ENCODE data around the gene CTSZ.
A peak's percentile ranks its signal among the peaks of the same experiment; 100 is the strongest.
"Not testable (repeated sequence)": the region's sequence is repeated elsewhere in the genome, so short reads cannot be mapped to it uniquely, and the experiment has no call there.

Gene CTSZ

DNA sequence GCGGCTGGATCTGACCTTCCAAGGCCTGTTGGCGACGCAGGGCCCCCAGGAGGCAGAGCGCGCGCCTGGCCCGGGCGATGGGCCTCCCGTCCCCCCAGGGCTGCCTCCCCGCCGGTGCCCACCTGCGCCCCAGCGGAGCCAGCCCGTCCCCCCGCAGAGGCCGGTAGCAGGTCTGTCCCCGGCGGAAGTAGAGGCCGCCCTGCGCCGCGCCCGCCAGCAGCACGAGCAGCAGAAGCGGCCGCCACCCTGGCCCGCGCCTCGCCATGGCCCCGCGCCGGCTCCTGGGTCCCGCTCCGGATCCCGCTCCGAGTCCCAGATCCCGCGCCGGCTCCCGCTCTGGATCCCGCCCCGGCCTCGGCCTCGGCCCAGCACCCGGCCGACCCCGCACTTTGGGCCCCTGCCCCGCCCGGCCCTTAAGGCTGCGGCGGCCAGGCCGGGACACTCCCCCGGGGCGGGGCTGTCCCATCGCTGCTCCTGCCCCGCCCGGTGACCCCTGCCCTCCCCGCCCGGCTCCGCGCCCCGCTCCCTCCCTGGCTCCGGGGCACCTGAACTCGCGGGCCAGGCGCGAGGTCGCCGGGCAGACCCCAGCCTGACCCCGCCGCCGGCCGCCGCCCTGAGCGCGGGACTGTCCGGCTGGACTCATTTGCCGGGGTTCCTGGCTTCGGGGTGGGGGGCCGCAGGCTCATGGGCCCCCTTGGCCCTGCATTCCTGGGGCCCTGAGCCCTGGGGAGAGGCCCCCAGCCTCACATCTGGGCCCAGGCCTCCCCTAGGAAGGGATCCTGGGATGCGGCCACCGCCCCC is at the start of gene CTSZ:
Gene CTSZ, minus strand, starts transcription at position 391 of the 801 bp plus-strand sequence. Its CDS starts 126 bp downstream, at position 265.
- H3K4me1 Mint-ChIP-seq, result peaks cover 69% of the 10 kb centered on the region
- H3K36me3 Mint-ChIP-seq, result peaks cover 46% of the 10 kb centered on the region
- H3K27me3 Mint-ChIP-seq, result no peaks in the 10 kb centered on the region
- H3K4me3 Mint-ChIP-seq, result peak within 1 kb of the TSS; percentile 87
- H3K9me3 Mint-ChIP-seq, result no peaks in the 10 kb centered on the region
- H3K27ac Mint-ChIP-seq, result peak within 1 kb of the TSS; percentile 96
- peak; percentile 64 for ATAC-seq

DNA sequence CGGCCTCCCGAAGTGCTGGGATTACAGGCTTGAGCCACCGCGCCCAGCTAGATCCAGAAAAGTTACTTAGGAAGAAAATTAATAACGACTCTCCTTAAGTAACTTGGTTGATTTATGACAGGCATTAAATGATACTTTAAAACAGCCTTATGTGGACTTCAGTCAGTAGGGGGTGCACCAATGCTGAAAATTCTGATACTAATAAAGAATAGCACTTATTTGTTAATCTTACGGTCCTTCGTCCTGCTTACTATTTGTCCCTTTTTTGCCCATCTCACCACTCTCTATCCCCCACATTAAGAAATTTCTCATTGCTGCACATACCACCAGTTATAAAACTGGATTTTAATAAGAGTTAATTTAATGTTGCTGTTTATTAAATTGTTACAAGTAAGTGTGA is 48.2 kb upstream of the CTSZ start:
- H3K4me3 Mint-ChIP-seq, result no peak overlapping the region
- no peaks in the 10 kb centered on the region for H3K9me3 Mint-ChIP-seq
- H3K27me3 Mint-ChIP-seq, result peaks cover 15% of the 10 kb centered on the region
- ATAC-seq, result no peak
- no peak overlapping the region for H3K27ac Mint-ChIP-seq
- H3K4me1 Mint-ChIP-seq, result peaks cover 5% of the 10 kb centered on the region
- no peaks in the 10 kb centered on the region for H3K36me3 Mint-ChIP-seq

DNA sequence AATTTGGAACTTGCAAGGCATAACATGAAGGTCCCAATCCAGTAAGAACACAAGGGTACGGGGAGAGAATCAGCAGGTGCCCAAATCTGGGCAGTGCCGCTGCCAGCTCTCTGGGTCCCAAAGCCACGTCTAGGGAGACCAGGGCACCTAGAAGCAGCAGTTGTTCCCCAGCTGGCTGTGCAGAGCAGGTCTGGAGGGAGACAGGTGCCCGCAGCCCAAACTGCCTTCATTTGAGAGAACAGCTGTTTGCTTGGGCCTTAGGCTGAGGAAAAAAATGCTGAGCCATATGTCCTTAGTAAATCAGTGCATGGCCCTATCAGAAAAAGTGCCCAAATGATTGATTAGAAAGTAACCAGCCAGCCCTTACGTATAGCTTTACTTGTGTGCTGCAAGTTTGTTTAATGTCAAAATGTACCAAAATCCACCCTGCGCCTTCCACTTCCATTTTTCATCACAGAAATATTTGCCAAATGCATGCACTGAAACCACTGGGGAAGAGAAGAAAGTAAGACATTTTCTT is 44.7 kb upstream of the CTSZ start:
- no peak for ATAC-seq
- Mint-ChIP-seq H3K27ac (no peak overlapping the region), H3K9me3 (no peaks in the 10 kb centered on the region), H3K4me1 (peaks cover 10% of the 10 kb centered on the region), H3K27me3 (peaks cover 28% of the 10 kb centered on the region), H3K4me3 (no peak overlapping the region), H3K36me3 (no peaks in the 10 kb centered on the region)

DNA sequence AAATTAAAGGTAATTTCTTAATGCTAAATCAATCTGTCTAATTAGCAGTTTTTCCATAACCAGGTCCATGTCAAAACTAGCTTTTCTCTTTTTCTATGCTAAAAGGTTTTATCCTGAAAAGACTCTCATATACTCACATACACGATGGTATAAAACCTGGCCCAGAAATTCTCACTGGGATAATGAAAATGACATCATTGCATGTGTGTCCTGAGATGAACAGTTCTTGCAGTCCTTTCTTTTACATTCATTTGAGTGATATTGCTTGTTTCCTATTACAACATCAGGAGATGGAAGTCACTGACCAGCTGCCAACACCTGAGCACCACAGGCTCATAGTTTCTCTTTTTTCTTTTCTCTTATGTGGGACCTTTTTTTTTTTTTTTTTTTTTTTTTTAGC is 43.4 kb upstream of the CTSZ start:
- Mint-ChIP-seq H3K36me3 (no peaks in the 10 kb centered on the region), H3K4me3 (no peak overlapping the region), H3K9me3 (no peaks in the 10 kb centered on the region), H3K27me3 (peaks cover 28% of the 10 kb centered on the region), H3K27ac (no peak overlapping the region), H3K4me1 (peaks cover 8% of the 10 kb centered on the region)
- no peak for ATAC-seq

DNA sequence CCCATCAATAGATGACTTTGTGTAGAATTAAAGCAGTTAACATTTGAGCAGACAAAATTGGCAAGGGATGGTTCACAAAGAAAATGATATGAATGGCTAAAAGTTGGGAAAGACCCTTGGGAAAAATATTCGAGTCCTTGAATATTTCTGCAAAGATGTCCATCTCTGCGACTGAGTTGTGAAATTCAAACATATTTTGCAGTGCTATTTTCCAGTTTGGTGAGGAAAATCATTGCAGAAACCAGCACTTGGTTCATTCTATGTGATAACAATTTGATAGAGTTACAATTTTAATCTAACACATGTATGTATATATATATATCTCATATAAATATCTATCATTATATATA is 41.6 kb upstream of the CTSZ start:
- H3K4me1 Mint-ChIP-seq, result peaks cover 13% of the 10 kb centered on the region
- no peaks in the 10 kb centered on the region for H3K36me3 Mint-ChIP-seq
- no peaks in the 10 kb centered on the region for H3K9me3 Mint-ChIP-seq
- no peak overlapping the region for H3K27ac Mint-ChIP-seq
- H3K27me3 Mint-ChIP-seq, result peaks cover 28% of the 10 kb centered on the region
- no peak for ATAC-seq
- H3K4me3 Mint-ChIP-seq, result no peak overlapping the region

DNA sequence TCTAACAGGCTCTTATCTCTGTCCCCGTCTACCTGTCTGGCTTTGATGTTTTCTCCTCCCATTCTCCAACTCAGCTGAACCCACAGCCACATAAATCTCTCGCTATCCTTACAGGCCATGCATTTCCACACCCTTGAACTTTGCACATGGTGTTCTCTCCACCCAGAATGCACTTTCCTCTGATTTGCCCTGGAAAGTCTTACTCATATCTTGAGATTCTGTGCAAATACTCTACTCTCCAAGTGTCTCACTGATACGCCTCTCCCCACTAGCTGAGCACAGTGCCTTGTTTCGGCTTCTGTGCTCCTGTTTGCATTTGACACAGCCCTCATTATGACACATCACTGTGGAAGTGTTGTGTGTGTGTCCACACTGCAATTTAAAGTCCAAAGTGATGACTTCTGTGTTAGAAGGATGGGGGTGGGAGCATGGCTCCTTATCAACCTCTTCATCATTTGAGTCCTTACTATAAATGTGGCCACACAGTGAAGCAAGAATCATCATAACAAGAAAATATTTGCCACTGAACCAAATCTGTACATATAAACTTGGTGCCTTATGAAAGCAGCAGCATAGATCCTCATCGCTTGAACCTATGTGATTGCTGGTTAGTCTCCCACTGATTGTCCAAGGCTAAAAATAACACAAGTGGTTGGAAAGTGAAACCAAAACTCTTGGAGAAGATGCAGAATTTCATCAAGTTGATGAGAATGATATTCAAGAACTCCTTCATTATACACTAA is 41.1 kb upstream of the CTSZ start:
- Mint-ChIP-seq H3K27me3 (peaks cover 28% of the 10 kb centered on the region), H3K9me3 (no peaks in the 10 kb centered on the region), H3K27ac (no peak overlapping the region), H3K4me1 (peaks cover 18% of the 10 kb centered on the region), H3K36me3 (no peaks in the 10 kb centered on the region), H3K4me3 (no peak overlapping the region)
- ATAC-seq, result no peak

DNA sequence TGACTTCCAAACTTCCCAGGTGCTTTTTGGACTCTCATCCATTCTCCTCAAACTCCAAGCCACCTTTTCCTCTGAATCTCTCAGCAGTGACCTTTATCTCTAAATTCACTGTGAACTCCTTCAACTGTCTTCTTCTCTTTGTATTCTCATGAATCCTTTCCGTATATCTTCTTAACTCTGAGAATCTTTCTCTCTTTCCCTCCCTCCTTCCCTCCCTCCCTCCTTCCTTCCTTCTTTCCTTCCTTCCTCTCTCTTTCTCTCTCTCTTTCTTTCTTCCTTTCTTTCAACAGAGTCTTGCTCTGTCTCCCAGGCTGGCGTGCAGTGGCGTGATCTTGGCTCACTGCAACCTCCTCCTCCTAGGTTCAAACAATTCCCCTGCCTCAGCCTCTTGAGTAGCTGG is 39.8 kb upstream of the CTSZ start:
- Mint-ChIP-seq H3K36me3 (no peaks in the 10 kb centered on the region), H3K9me3 (no peaks in the 10 kb centered on the region), H3K27ac (no peak overlapping the region), H3K4me1 (peaks cover 21% of the 10 kb centered on the region), H3K27me3 (peaks cover 26% of the 10 kb centered on the region), H3K4me3 (no peak overlapping the region)
- ATAC-seq, result no peak

DNA sequence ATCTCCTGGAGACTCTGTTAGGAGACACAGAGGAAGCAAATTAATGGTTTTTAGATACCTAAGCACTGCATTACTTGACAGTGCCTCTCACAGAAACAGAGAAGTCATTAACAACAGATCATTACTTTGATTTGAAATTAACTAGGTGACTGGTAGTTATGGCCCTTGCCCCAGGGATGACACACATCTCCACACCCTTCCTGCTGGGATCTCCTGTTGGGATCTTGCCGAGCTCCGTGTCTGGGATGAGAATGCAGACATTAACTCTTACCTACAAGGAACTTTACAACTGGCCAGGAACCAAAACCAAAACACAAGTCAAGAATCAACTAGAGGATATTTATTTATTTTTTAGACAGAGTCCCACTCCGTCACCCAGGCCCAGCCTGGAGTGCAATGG is 37.7 kb upstream of the CTSZ start:
- Mint-ChIP-seq H3K27ac (peak overlapping the region; percentile 91), H3K4me1 (peaks cover 35% of the 10 kb centered on the region), H3K36me3 (peaks cover 14% of the 10 kb centered on the region), H3K4me3 (no peak overlapping the region), H3K27me3 (peaks cover 8% of the 10 kb centered on the region), H3K9me3 (no peaks in the 10 kb centered on the region)
- no peak for ATAC-seq

DNA sequence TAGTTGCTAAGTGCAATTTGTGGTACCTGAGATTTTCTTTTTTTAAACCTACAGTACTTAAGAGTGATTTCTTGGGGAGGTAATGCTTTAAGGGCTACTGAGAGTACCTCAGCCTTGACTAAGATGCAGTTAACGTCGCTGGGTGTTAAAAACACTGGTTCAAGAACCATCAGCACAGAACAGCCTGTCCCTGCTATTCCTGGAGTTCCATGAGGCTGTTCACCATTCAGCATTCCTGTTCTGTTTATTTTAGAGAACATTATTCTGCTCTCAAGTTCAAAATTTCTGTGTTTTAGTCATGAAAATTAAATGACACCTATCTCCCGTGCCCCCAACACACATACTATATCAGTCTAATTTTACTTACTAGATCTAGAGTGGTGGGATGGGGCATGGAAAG is 37.2 kb upstream of the CTSZ start:
- Mint-ChIP-seq H3K4me3 (no peak overlapping the region), H3K36me3 (peaks cover 15% of the 10 kb centered on the region), H3K27me3 (peaks cover 3% of the 10 kb centered on the region), H3K4me1 (peaks cover 37% of the 10 kb centered on the region), H3K27ac (peak overlapping the region; percentile 91), H3K9me3 (no peaks in the 10 kb centered on the region)
- ATAC-seq, result no peak

DNA sequence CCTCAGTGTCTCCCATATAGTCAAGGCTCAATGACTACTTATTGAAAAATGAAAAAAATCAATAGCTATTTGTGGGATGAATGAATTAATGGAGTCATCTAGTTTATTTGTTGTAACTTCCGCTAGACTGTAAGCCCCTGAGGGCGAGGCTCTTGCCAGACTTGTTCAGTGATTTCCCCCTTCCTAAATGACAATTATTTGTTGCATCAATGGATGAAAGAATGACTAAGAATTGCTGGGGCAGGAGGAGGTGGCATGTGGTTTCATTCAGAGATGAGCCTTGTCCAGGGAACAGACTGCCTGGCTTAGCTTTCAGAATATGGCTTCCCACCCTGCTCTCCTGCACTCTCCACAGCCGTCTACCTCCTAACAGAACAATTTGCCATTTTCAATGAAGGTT is 36.6 kb upstream of the CTSZ start:
- H3K27me3 Mint-ChIP-seq, result no peaks in the 10 kb centered on the region
- H3K4me3 Mint-ChIP-seq, result peak overlapping the region; percentile 98
- ATAC-seq, result no peak
- no peaks in the 10 kb centered on the region for H3K9me3 Mint-ChIP-seq
- H3K27ac Mint-ChIP-seq, result peak overlapping the region; percentile 91
- H3K4me1 Mint-ChIP-seq, result peaks cover 41% of the 10 kb centered on the region
- H3K36me3 Mint-ChIP-seq, result peaks cover 15% of the 10 kb centered on the region

DNA sequence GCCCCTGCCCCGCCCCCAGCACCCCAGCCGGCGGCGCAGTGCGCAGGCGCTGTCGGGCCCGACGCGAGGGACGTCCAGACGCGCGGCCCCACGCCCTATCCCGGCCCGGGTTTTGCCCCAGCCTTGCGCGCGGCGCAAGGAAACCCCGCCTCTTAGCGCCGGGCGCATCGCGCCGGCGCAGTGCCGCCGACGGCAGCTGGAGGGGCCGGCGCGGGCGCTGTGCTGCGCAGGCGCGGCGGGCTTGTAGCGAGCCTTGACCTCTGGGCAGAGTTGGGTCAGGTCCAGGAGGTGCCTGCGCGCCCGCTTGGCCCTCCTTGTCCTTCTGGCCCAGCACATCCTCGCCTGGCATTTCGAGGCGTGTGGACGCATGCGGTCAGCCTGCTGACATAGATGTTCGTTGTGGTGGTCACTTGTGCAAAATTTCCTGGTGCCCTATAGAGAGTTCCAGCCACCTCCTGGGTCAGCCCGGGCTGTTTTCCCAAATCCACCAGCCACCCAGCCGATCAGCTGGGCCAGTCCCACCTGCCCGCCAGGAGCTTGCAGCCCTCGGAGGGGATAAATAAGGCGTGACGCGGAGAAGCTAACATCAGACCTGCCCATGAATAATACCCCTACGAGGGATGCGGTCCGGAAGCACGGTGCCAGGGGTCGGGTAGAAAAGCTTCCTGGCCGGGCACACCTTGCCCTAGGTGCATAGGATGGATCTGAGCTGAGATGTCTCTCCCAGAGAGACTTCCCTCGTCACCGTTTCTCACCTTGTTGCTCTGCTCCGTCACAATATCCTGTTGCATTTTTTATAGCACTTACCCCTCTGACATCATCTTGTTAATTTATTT is 36.0 kb upstream of the CTSZ start:
- Mint-ChIP-seq H3K4me3 (peak overlapping the region; percentile 98), H3K4me1 (peaks cover 42% of the 10 kb centered on the region), H3K9me3 (no peaks in the 10 kb centered on the region), H3K36me3 (peaks cover 15% of the 10 kb centered on the region), H3K27me3 (no peaks in the 10 kb centered on the region), H3K27ac (peak overlapping the region; percentile 91)
- ATAC-seq, result peak; percentile 99

DNA sequence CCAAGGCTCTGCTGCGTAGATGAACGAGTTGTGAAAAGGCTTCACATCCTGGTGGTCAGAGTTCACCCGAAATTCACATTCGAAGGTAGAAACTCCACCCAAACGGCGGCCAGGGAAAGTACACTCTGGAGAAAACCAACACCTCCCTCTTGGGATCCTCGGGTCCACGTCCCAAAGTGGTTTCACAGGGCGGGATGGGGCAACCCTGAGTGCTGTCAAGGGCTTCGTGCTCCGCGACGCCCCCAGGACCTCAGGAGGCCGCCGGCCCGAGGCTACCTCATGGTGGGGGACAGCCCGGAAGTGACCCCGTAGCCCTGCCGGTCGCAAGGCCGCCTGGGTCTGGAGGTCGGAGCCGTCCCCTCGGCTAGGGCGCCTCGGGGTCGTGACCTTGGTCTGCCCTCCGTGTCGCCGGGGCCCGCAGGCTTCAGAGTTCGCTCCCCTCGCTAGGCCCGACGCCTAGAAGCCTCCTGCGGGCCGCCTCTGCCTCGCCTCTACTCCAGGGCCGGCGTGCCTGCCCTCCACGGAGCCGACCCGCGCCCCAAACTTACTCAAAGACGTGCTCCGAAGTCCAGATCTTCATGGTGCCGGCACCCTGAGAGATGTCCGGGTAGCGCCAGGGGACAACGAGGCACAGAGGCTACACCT is 35.2 kb upstream of the CTSZ start, which contains the start of gene PRELID3B:
Gene PRELID3B, minus strand, starts transcription at position 636 of the 645 bp plus-strand sequence. Its CDS starts 56 bp downstream, at position 580.
- H3K27me3 Mint-ChIP-seq, result no peaks in the 10 kb centered on the region
- no peaks in the 10 kb centered on the region for H3K9me3 Mint-ChIP-seq
- ATAC-seq, result peak; percentile 62
- peak within 1 kb of the TSS; percentile 98 for H3K4me3 Mint-ChIP-seq
- peaks cover 16% of the 10 kb centered on the region for H3K36me3 Mint-ChIP-seq
- H3K4me1 Mint-ChIP-seq, result peaks cover 42% of the 10 kb centered on the region
- H3K27ac Mint-ChIP-seq, result peak within 1 kb of the TSS; percentile 91

DNA sequence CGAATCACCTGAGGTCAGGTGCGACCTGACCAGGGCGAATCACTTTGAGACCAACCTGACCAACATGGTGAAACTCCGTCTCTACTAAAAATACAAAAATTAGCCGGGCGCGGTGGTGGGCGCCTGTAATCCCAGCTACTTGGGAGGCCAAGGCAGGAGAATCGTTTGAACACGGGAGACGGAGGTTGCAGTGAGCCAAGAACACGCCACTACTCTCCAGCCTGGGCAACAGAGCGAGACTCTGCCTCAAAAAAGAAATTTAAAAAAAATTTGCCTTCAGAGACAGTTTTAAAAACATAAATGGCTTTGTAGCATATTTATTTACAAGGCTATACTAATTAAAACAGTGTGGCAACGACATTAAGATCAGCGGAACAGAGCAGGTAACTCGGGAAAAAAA is 34.4 kb upstream of the CTSZ start:
- not testable (repeated sequence) for ATAC-seq, H3K9me3 Mint-ChIP-seq, H3K27me3 Mint-ChIP-seq
- Mint-ChIP-seq H3K4me1 (peaks cover 42% of the 10 kb centered on the region), H3K4me3 (peak overlapping the region; percentile 98), H3K27ac (peak overlapping the region; percentile 91), H3K36me3 (peaks cover 24% of the 10 kb centered on the region)

DNA sequence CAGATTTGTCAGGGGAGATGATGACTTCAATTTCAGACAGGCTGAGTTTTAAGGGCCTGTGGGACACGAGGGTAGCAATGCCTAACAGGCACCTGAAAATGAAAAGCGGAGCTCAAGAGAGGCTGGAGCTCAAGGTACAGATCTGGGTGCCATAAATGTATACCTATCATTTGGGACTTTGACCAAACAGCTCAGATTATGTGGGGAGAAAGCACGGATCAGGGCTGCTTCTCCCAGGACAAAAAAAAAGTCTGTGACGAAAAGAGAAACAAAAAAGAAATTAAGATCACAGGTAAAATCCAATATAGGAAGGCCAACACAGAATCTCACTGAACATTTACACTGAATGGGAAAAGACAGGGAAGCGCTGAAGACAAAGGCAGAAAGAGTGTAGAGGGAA is 33.6 kb upstream of the CTSZ start:
- Mint-ChIP-seq H3K4me1 (peaks cover 42% of the 10 kb centered on the region), H3K27me3 (no peaks in the 10 kb centered on the region), H3K4me3 (peak overlapping the region; percentile 98), H3K9me3 (no peaks in the 10 kb centered on the region), H3K27ac (peak overlapping the region; percentile 91), H3K36me3 (peaks cover 32% of the 10 kb centered on the region)
- no peak for ATAC-seq
